Peyer's patch (tissue), 4 donors: Measurements from ENCODE around the gene CCR7. TPM values are rescaled to one million over a fixed set of nuclear protein-coding genes. Genes with fewer than 3 reads are reported as not detected.

Experiments used
- DNase-seq, 3 donors: peaks; one replicate each; pipeline ENCODE4 v3.0.0-alpha.2; 2017 to 2019
- H3K27ac ChIP-seq, 4 donors: fragments of 200-600 bp; sonication (generic); one replicate each; pipeline ENCODE4 v1.5.1; 2016 to 2019
- H3K27me3 ChIP-seq, 2 donors: fragments of 200-600 bp; sonication (generic); one replicate each; pipeline ENCODE4 v1.5.1; 2019
- H3K36me3 ChIP-seq, 3 donors: fragments of 200-600 bp; sonication (generic); one replicate each; pipeline ENCODE4 v1.5.1; 2016 to 2019
- H3K4me1 ChIP-seq, 4 donors: fragments of 200-600 bp; sonication (generic); one replicate each; pipeline ENCODE4 v1.5.1; 2016 to 2019
- H3K4me3 ChIP-seq, 4 donors: fragments of 200-600 bp; sonication (generic); 1 replicate in 3 of 4; 2 replicates in 1 of 4; pipeline ENCODE4 v1.5.1; 2016 to 2019; ENCODE audit warnings: mild to moderate bottlenecking in 1 of 4
- H3K9me3 ChIP-seq, 4 donors: fragments of 200-600 bp; sonication (generic); one replicate each; pipeline ENCODE4 v1.5.1; 2016 to 2019; ENCODE audit warnings: mild to moderate bottlenecking in 1 of 4
- POLR2A ChIP-seq, 2 donors: fragments of 450-650 bp; IDR thresholded peaks; one replicate each; pipeline ENCODE4 v1.5.1; 2017; ENCODE audit warnings: antibody characterized with exemption in 2 of 2, mild to moderate bottlenecking in 2 of 2, moderate library complexity in 2 of 2
- total RNA-seq, 4 donors: library from RNA; depleted of rRNA; stranded (reverse); fragments of >200 nt; gene quantifications; one replicate each; pipeline ENCODE4 v1.1.0, GENCODE V29; 2016
- TF ChIP-seq, protein P1 (sequence below), 6 experiments: fragments of 450-650 bp in 4 of 6; fragments of 200-600 bp in 2 of 6; sonication (generic) in 1 of 6; IDR thresholded peaks; one replicate each; pipeline ENCODE4 v1.5.1; 2017 to 2019; ENCODE audit warnings: antibody characterized with exemption in 6 of 6, mild to moderate bottlenecking in 3 of 6, moderate library complexity in 1 of 6

CCR7 gene
- total RNA-seq, 4 donors from 2014 or later, result 3.1 to 22.3 TPM; not detected in 2

DNA sequence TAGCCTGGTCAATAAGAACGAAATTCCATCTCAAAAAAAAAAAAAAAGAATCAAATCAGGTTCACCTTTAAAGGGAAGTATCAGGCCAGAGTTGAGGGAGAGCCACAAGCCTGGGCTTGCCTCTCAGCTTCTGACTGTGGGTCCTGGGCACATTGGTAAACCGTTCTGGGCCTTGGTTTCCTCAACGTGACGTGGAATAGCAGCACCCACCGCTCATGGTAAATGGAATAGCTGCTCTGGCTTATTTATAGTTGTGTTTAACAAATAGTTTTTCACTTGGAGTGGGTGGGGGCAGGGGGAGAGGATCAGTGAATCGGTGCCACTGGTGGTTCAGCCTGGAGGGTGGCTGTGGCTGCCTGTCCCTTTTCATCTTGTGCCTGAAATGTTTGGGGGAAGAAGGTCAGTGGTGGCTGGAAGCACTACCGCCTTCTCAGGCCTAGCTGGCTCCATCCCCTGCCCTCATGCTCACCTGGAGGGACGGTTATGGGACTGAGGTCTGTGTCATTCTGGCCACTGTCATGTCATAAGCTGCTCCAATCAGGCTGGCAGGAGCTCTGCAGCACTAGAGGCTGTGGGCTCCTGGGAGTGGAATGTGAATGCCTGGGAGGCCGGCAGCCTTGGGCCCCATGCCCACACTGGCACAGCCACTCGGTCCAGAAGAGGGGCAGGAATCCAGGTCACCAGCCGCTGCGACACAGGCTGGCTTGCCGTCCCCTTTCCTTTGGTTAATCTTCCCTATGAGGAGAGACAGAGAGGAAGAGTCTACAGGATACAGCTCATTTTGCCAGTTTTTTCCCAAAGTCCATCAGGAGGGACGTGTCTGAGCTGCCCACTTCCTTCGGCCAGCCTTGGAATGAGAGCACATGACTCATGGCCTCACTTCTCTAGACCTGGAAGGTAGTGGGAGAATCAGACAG, 27.0 kb downstream of the CCR7 start:
- Histone ChIP-seq H3K4me3 (no peak overlapping the region), H3K36me3 (no peaks in the 10 kb centered on the region), H3K27ac (peak overlapping the region; percentile 1 to 56 (median 26)), H3K9me3 (no peaks in the 10 kb centered on the region), H3K4me1 (peaks cover 0 to 45% (median 37%) of the 10 kb centered on the region in 4 donors), H3K27me3 (no peaks in the 10 kb centered on the region)
- TF ChIP-seq, protein P1, sequence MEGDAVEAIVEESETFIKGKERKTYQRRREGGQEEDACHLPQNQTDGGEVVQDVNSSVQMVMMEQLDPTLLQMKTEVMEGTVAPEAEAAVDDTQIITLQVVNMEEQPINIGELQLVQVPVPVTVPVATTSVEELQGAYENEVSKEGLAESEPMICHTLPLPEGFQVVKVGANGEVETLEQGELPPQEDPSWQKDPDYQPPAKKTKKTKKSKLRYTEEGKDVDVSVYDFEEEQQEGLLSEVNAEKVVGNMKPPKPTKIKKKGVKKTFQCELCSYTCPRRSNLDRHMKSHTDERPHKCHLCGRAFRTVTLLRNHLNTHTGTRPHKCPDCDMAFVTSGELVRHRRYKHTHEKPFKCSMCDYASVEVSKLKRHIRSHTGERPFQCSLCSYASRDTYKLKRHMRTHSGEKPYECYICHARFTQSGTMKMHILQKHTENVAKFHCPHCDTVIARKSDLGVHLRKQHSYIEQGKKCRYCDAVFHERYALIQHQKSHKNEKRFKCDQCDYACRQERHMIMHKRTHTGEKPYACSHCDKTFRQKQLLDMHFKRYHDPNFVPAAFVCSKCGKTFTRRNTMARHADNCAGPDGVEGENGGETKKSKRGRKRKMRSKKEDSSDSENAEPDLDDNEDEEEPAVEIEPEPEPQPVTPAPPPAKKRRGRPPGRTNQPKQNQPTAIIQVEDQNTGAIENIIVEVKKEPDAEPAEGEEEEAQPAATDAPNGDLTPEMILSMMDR (IDR thresholded peaks at IDR 0.05), result no peak
- no peak for TF ChIP-seq POLR2A (IDR thresholded peaks at IDR 0.05)
- DNase-seq, result peak in 1 of 3 donors; percentile 37

DNA sequence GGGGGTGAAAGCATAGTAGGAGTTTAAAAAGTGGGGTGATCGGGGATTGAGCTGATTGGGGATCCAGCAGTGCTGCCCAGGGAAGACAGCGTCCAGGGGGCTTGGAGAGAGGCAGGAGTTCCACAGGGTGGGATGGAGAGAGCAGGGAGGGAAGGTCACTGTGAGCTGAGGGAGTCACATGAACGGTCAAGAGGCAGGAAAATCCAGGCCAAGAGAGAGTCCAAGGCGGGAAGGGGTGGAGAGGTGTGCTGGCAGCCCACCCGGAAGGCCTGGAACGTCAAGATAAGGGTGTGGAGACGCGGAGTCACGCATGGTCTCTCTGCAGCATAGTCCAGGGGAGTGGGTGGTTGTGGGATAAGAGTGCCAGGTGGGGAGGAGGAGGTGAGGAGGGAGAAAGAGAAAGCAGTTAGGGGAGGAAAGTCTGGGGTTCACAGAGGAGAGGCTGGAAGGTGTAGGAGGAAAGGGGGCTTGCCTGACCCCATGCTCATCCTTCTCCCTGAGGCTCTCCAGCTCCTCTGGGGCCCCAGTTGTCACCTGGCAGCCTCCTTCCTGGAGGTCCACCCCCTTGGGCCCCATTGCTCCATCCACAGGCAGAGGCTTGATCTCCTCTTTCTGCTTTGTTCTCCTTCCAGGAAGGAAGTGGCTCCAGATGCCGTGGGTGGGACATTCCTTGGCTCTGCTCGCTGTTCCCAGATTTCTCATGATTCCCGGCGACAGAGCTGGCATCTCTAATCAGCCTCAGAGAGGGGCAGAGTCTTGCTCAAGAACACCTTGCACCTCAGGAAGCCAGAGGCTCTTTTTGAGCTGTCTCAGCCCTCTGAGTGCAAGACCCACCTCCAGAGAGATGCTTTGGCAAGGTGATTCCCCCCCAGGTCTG, 28.7 kb downstream of the CCR7 start:
- Histone ChIP-seq H3K4me3 (no peak overlapping the region), H3K4me1 (peaks cover 0 to 41% (median 28%) of the 10 kb centered on the region in 4 donors), H3K27ac (peak overlapping the region; percentile 19 to 63 (median 42)), H3K36me3 (no peaks in the 10 kb centered on the region), H3K9me3 (no peaks in the 10 kb centered on the region), H3K27me3 (no peaks in the 10 kb centered on the region)
- TF ChIP-seq, protein P1 (IDR thresholded peaks at IDR 0.05), result no peak
- TF ChIP-seq POLR2A (IDR thresholded peaks at IDR 0.05), result no peak
- peak in 1 of 3 donors; percentile 46 for DNase-seq

DNA sequence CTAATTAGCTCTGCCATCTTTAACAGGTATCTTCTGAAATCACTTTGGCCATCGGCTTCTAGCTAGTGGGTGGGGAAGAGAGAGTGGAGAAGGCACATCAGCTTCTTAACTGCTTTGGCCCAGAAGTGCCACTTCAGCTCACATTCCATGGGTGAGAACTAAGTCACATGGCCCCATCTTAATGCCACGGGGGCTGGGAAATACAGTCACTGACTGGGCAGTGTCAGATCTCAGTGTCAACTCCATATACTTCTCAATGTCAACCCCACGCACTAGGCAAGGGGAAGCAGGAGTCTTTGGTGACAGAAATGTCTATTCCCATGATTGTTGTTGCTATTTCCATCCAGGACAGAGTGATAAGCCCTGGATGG, 29.4 kb downstream of the CCR7 start:
- no peaks in the 10 kb centered on the region for H3K9me3 ChIP-seq
- H3K4me3 ChIP-seq, result no peak overlapping the region
- H3K27ac ChIP-seq, result peak overlapping the region in 3 of 4 donors; percentile 19 to 63 (median 56)
- H3K27me3 ChIP-seq, result no peaks in the 10 kb centered on the region
- DNase-seq, result peak in 1 of 3 donors; percentile 13
- peaks cover 0 to 35% (median 24%) of the 10 kb centered on the region in 4 donors for H3K4me1 ChIP-seq
- TF ChIP-seq POLR2A (IDR thresholded peaks at IDR 0.05), result no peak
- no peaks in the 10 kb centered on the region for H3K36me3 ChIP-seq

DNA sequence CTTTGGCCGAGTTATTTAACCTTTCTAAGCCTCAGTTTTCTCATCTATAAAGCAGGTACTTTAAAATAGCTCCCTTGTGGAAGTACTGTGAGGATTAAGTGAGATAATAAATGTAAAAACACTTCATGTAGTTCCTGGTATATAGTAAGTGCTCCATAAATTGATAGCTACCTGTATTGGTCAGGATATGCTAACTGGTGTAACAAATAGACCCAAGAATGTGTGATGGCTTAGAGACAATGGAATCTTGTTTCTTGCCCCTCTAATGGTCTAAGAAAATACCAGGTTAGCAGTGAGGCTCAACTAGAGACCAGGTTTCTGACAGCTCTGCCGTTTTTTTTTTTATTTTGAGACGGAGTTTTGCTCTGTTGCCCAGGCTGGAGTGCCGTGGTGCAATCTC, 29.8 kb downstream of the CCR7 start:
- Histone ChIP-seq H3K36me3 (no peaks in the 10 kb centered on the region), H3K4me1 (peaks cover 0 to 32% (median 21%) of the 10 kb centered on the region in 4 donors)
- no peak for DNase-seq

DNA sequence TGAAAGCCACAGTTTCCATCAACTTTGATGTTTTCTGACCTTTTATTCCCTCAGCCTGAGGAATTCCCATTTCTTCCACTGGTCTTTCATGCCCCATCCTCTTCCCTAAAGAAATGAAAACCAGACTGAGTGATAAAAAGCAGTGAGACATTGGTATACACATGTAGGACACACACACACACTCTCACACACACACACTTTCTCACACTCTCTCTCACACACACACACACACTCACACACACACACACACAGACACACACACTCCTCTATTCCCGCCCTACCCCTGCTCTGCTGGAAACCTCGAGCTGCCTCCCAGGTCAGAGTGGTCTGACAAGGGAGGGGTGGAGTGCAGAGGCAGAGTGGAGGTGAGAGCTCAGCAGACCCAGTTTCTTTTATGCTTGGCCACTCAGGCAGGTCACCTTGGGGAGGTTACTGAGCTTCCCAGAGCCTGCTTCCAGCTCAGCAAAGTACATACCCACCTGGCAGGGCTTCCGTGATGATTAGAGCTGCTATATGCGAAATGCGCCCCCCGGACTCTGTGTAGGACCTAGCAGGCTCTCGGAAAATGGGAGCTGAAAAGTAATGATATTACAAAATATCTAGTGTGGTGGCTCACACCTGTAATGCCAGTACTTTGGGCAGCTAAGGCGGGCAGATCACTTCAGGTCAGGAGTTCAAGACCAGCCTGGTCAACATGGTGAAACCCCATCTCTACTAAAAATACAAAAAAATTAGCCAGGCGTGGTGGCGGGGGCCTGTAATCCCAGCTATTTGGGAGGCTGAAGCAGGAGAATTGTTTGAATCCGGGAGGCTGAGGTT, 30.7 kb downstream of the CCR7 start:
- H3K27ac ChIP-seq, result peak overlapping the region in 1 of 4 donors; percentile 2
- peaks cover 0 to 32% (median 19%) of the 10 kb centered on the region in 4 donors for H3K4me1 ChIP-seq
- TF ChIP-seq POLR2A (IDR thresholded peaks at IDR 0.05), result no peak
- TF ChIP-seq, protein P1 (IDR thresholded peaks at IDR 0.05), result no peak
- H3K27me3 ChIP-seq, result no peaks in the 10 kb centered on the region
- H3K9me3 ChIP-seq, result no peaks in the 10 kb centered on the region
- H3K36me3 ChIP-seq, result no peaks in the 10 kb centered on the region
- no peak overlapping the region for H3K4me3 ChIP-seq
- DNase-seq, result peak in 1 of 3 donors; percentile 25

More for the DNA sequence above, 29.8 kb downstream of the CCR7 start:
- Histone ChIP-seq H3K4me3 (no peak overlapping the region), H3K9me3 (no peaks in the 10 kb centered on the region), H3K27me3 (no peaks in the 10 kb centered on the region), H3K27ac (peak overlapping the region in 1 of 4 donors; percentile 56)
- TF ChIP-seq, protein P1 (IDR thresholded peaks at IDR 0.05), result no peak
- TF ChIP-seq POLR2A (IDR thresholded peaks at IDR 0.05), result no peak
